ENCODE measurements around the gene DTX1. TPM values are rescaled to one million over a fixed set of nuclear protein-coding genes. Genes with fewer than 3 reads are reported as not detected.

The DTX1 gene
- total and polyA plus RNA-seq, 2 of the 13 experiments (the other 11 are each of a cell fraction or from before 2014, with no cell fraction given) = not detected

DNA sequence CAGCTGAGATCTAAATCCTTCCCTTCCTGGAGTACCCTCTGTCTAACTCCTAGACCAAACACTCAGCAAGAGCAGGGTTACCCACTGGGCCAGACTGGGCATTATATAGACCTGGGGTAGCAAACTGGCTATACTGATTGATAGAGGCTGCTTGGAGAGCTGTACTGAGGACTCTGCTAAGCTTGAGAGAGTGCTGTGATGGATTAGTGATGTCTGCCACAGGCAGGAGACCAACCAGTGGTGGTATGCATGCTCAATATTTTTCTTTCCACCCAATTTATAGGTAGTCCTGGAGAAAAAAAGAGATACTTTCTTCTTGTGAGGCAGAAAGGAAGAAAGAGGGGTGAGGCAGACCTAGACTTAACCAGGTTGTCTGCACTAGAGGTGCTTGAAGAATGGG lies 33.3 kb downstream of the DTX1 start:
- DNase-seq (ENCODE audit: low spot score) = no peak
- no peak for FAIRE-seq
- no TSS peak for BruUV-seq (replicated peaks)
- intact Hi-C loops (cut with micrococcal nuclease; ENCODE audit: unreplicated experiment) = no loop called here
- Histone ChIP-seq H3K9ac (ENCODE audit: insufficient read depth, low read depth, low read length) (no peak overlapping the region), H3K4me1 (ENCODE audit: insufficient read depth, low read length) (peaks cover 17% of the 10 kb centered on the region), H4K20me1 (ENCODE audit: insufficient read depth, low read length) (no peaks in the 10 kb centered on the region), H3K27me3 (ENCODE audit: control insufficient read depth in 1 of 2, insufficient read depth in 2 of 2, low read length in 2 of 2) (0 out of 5 replicates have a peak, but pooled peaks cover 0 to 1% of the 10 kb centered on the region in 2 experiments), H3K79me2 (ENCODE audit: insufficient read depth, low read length) (no peaks in the 10 kb centered on the region), H2AFZ (ENCODE audit: low read length) (no peak overlapping the region), H3K4me2 (ENCODE audit: low read depth, low read length) (no peak overlapping the region), H3K27ac (ENCODE audit: extremely low read length, insufficient read depth, low read length) (no peak overlapping the region), H3K9me3 (ENCODE audit: low read length) (no peaks in the 10 kb centered on the region), H3K36me3 (replicated peaks in 1 of 2; ENCODE audit: control insufficient read depth in 1 of 2, insufficient read depth in 2 of 2, low read length in 2 of 2) (no peaks in the 10 kb centered on the region), H3K4me3 (replicated peaks in 1 of 3; ENCODE audit: insufficient read depth in 1 of 3, low read depth in 2 of 3, low read length in 3 of 3) (no peak overlapping the region)
- CTCF ChIA-PET (ENCODE audit: low intra/inter-chr PET ratio, low total read pairs) = no interaction called here
- POLR2A ChIA-PET = no interaction called here
- no peak for ATAC-seq
- in situ Hi-C loops (cut with HindIII; ENCODE audit: extremely low pct_ligation_motif_present, low pct_unique_long_range_greater_than_20kb) = no loop called here
- no peak for TF ChIP-seq ZNF841 (CRISPR knock-in tag; IDR thresholded peaks at IDR 0.05; ENCODE audit: borderline replicate concordance)
- TF ChIP-seq JUND (CRISPR knock-in tag; IDR thresholded peaks at IDR 0.05) = no peak
- TF ChIP-seq AKAP8 (CRISPR knock-in tag; IDR thresholded peaks at IDR 0.05) = no peak
- TF ChIP-seq FOXA1 (IDR thresholded peaks at IDR 0.05) = no peak
- TF ChIP-seq FOXA1 (CRISPR knock-in tag; IDR thresholded peaks at IDR 0.05) = no peak
- TF ChIP-seq ZNF362 (CRISPR knock-in tag; IDR thresholded peaks at IDR 0.05; ENCODE audit: borderline replicate concordance) = no peak
- no peak for TF ChIP-seq ZNF124 (CRISPR knock-in tag; IDR thresholded peaks at IDR 0.05)
- no peak for TF ChIP-seq HMG20A (CRISPR knock-in tag; IDR thresholded peaks at IDR 0.05; ENCODE audit: borderline replicate concordance)
- no peak for TF ChIP-seq IKZF4 (CRISPR knock-in tag; IDR thresholded peaks at IDR 0.05; ENCODE audit: borderline replicate concordance, low read depth, not compliant biosample characterization)
- no peak for TF ChIP-seq ZSCAN31 (CRISPR knock-in tag; IDR thresholded peaks at IDR 0.05; ENCODE audit: low read depth)
- TF ChIP-seq ZNF44 (CRISPR knock-in tag; IDR thresholded peaks at IDR 0.05) = no peak
- no peak for TF ChIP-seq TEF (CRISPR knock-in tag; IDR thresholded peaks at IDR 0.05)
- TF ChIP-seq ZNF644 (CRISPR knock-in tag; IDR thresholded peaks at IDR 0.05; ENCODE audit: low read depth) = no peak
- TF ChIP-seq, protein P1, sequence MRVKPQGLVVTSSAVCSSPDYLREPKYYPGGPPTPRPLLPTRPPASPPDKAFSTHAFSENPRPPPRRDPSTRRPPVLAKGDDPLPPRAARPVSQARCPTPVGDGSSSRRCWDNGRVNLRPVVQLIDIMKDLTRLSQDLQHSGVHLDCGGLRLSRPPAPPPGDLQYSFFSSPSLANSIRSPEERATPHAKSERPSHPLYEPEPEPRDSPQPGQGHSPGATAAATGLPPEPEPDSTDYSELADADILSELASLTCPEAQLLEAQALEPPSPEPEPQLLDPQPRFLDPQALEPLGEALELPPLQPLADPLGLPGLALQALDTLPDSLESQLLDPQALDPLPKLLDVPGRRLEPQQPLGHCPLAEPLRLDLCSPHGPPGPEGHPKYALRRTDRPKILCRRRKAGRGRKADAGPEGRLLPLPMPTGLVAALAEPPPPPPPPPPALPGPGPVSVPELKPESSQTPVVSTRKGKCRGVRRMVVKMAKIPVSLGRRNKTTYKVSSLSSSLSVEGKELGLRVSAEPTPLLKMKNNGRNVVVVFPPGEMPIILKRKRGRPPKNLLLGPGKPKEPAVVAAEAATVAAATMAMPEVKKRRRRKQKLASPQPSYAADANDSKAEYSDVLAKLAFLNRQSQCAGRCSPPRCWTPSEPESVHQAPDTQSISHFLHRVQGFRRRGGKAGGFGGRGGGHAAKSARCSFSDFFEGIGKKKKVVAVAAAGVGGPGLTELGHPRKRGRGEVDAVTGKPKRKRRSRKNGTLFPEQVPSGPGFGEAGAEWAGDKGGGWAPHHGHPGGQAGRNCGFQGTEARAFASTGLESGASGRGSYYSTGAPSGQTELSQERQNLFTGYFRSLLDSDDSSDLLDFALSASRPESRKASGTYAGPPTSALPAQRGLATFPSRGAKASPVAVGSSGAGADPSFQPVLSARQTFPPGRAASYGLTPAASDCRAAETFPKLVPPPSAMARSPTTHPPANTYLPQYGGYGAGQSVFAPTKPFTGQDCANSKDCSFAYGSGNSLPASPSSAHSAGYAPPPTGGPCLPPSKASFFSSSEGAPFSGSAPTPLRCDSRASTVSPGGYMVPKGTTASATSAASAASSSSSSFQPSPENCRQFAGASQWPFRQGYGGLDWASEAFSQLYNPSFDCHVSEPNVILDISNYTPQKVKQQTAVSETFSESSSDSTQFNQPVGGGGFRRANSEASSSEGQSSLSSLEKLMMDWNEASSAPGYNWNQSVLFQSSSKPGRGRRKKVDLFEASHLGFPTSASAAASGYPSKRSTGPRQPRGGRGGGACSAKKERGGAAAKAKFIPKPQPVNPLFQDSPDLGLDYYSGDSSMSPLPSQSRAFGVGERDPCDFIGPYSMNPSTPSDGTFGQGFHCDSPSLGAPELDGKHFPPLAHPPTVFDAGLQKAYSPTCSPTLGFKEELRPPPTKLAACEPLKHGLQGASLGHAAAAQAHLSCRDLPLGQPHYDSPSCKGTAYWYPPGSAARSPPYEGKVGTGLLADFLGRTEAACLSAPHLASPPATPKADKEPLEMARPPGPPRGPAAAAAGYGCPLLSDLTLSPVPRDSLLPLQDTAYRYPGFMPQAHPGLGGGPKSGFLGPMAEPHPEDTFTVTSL (CRISPR knock-in tag; IDR thresholded peaks at IDR 0.05; ENCODE audit: borderline replicate concordance) = no peak
- TF ChIP-seq ZNF552 (CRISPR knock-in tag; IDR thresholded peaks at IDR 0.05; ENCODE audit: borderline replicate concordance) = no peak
- TF ChIP-seq TOE1 (CRISPR knock-in tag; IDR thresholded peaks at IDR 0.05) = no peak
- no peak for TF ChIP-seq PHB2 (IDR thresholded peaks at IDR 0.05; ENCODE audit: partially characterized antibody)
- TF ChIP-seq, protein P2, sequence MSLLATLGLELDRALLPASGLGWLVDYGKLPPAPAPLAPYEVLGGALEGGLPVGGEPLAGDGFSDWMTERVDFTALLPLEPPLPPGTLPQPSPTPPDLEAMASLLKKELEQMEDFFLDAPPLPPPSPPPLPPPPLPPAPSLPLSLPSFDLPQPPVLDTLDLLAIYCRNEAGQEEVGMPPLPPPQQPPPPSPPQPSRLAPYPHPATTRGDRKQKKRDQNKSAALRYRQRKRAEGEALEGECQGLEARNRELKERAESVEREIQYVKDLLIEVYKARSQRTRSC (CRISPR knock-in tag; IDR thresholded peaks at IDR 0.05; ENCODE audit: low read depth) = no peak
- no peak for TF ChIP-seq RAD51 (IDR thresholded peaks at IDR 0.05; ENCODE audit: borderline replicate concordance)
- TF ChIP-seq ZBTB38 (CRISPR knock-in tag; IDR thresholded peaks at IDR 0.05) = no peak

All from HepG2 (cell line).